GM23338 (cell line): ENCODE results near the gene PSMD11. TPM values are rescaled to one million over a fixed set of nuclear protein-coding genes. Genes with fewer than 3 reads are reported as not detected.
A peak's percentile ranks its signal among the peaks of the same experiment; 100 is the strongest.

Experiments used
- ATAC-seq: fragments of 200-7000 bp; cut with Tn5 transposase; 3 replicates; pipeline ENCODE4 v1.9.1; 2020
- DNase-seq: peaks from one replicate; pipeline ENCODE4 v3.0.0-alpha.2; 2015; ENCODE audit warnings: low spot score
- H2AFZ ChIP-seq: fragments of 200-600 bp; sonication (generic); 2 replicates; pipeline ENCODE4 v1.8.0; 2016; ENCODE audit warnings: antibody characterized with exemption, mild to moderate bottlenecking, moderate library complexity
- H3F3A ChIP-seq: fragments of 200-600 bp; sonication (generic); replicated peaks from 2 replicates; pipeline ENCODE4 v1.8.0; 2017; ENCODE audit warnings: antibody characterized with exemption, mixed run types, low read depth
- H3K27ac ChIP-seq: fragments of 200-600 bp; sonication (generic); 2 replicates; pipeline ENCODE4 v1.6.1; 2016; ENCODE audit warnings: low read depth
- H3K27me3 ChIP-seq: fragments of 200-600 bp; sonication (generic); 2 replicates; pipeline ENCODE4 v1.8.0; 2016; ENCODE audit warnings: mild to moderate bottlenecking, mixed run types, moderate library complexity; ENCODE audit not compliant: insufficient read depth
- H3K36me3 ChIP-seq: fragments of 200-600 bp; sonication (generic); 2 replicates; pipeline ENCODE4 v1.8.0; 2016; ENCODE audit warnings: mild to moderate bottlenecking; ENCODE audit not compliant: insufficient read depth
- H3K4me1 ChIP-seq: fragments of 200-600 bp; sonication (generic); 2 replicates; pipeline ENCODE4 v1.8.0; 2016; ENCODE audit warnings: mild to moderate bottlenecking, moderate library complexity; ENCODE audit not compliant: insufficient read depth
- H3K4me2 ChIP-seq: fragments of 200-600 bp; sonication (generic); 2 replicates; pipeline ENCODE4 v1.7.1; 2017; ENCODE audit warnings: mixed run types
- H3K4me3 ChIP-seq: fragments of 200-600 bp; sonication (generic); 2 replicates; pipeline ENCODE4 v1.6.1; 2016; ENCODE audit warnings: mixed run types
- H3K79me2 ChIP-seq: fragments of 200-600 bp; sonication (generic); replicated peaks from 2 replicates; pipeline ENCODE4 v1.8.0; 2017; ENCODE audit warnings: mild to moderate bottlenecking; ENCODE audit not compliant: insufficient read depth
- H3K9me2 ChIP-seq: fragments of 200-600 bp; sonication (generic); 2 replicates; pipeline ENCODE4 v1.8.0; 2017; ENCODE audit not compliant: insufficient read depth
- H4K20me1 ChIP-seq: fragments of 200-600 bp; sonication (generic); replicated peaks from 2 replicates; pipeline ENCODE4 v1.8.0; 2017; ENCODE audit warnings: mild to moderate bottlenecking; ENCODE audit not compliant: insufficient read depth
- H3K27ac Mint-ChIP-seq: 2 replicates; pipeline ENCODE4 v1.8.0; 2020; ENCODE audit warnings: inconsistent platforms, mild to moderate bottlenecking, moderate library complexity, mixed read lengths
- H3K27me3 Mint-ChIP-seq: 3 replicates; pipeline ENCODE4 v1.8.0; 2022; ENCODE audit warnings: low read depth, mild to moderate bottlenecking, moderate library complexity, mixed read lengths, inconsistent platforms; ENCODE audit not compliant: insufficient read depth, poor library complexity
- H3K36me3 Mint-ChIP-seq: 3 replicates; pipeline ENCODE4 v1.8.0; 2021; ENCODE audit warnings: low read depth, mild to moderate bottlenecking, inconsistent platforms, moderate library complexity, mixed read lengths
- H3K4me1 Mint-ChIP-seq: 3 replicates; pipeline ENCODE4 v1.8.0; 2020; ENCODE audit warnings: mild to moderate bottlenecking, inconsistent platforms, mixed read lengths
- H3K4me3 Mint-ChIP-seq: 3 replicates; pipeline ENCODE4 v1.8.0; 2021; ENCODE audit warnings: moderate library complexity, mild to moderate bottlenecking, inconsistent platforms, mixed read lengths
- H3K9me3 Mint-ChIP-seq: 3 replicates; pipeline ENCODE4 v1.8.0; 2020; ENCODE audit warnings: moderate library complexity, mild to moderate bottlenecking, inconsistent platforms, mixed read lengths
- CREB1 ChIP-seq: fragments of 250-450 bp; sonication (Bioruptor Pico); IDR thresholded peaks from 2 replicates; pipeline ENCODE4 v1.5.0; 2020; ENCODE audit warnings: low read depth, mild to moderate bottlenecking, moderate library complexity
- EZH2 ChIP-seq: fragments of 200-600 bp; sonication (generic); IDR thresholded peaks from one replicate; pipeline ENCODE4 v1.8.0; 2017; ENCODE audit warnings: antibody characterized with exemption, mild to moderate bottlenecking, low read depth; ENCODE audit not compliant: unreplicated experiment
- EZH2phosphoT487 ChIP-seq: fragments of 200-600 bp; sonication (generic); IDR thresholded peaks from one replicate; pipeline ENCODE4 v1.8.1; 2018; ENCODE audit warnings: antibody characterized with exemption; ENCODE audit not compliant: unreplicated experiment
- JUNB ChIP-seq: IDR thresholded peaks from one replicate; pipeline ENCODE4 v1.6.1; 2016; ENCODE audit warnings: antibody characterized with exemption; ENCODE audit not compliant: unreplicated experiment
- NANOG ChIP-seq: IDR thresholded peaks from 2 replicates; pipeline ENCODE4 v1.6.1; 2016; ENCODE audit warnings: antibody characterized with exemption, borderline replicate concordance
- POLR2AphosphoS5 ChIP-seq: IDR thresholded peaks from 2 replicates; pipeline ENCODE4 v1.6.1; 2016; ENCODE audit warnings: antibody characterized with exemption, low read depth
- STAT1 ChIP-seq: IDR thresholded peaks from one replicate; pipeline ENCODE4 v1.6.1; 2016; ENCODE audit warnings: antibody characterized with exemption; ENCODE audit not compliant: unreplicated experiment
- ZNF114 ChIP-seq: fragments of 250-450 bp; sonication (Bioruptor Pico); IDR thresholded peaks from 2 replicates; pipeline ENCODE4 v1.5.0; 2020; ENCODE audit warnings: mild to moderate bottlenecking, moderate library complexity
- ZNF331 ChIP-seq: fragments of 250-450 bp; sonication (Bioruptor Pico); IDR thresholded peaks from 2 replicates; pipeline ENCODE4 v1.5.0; 2020; ENCODE audit warnings: low read depth, mild to moderate bottlenecking, moderate library complexity
- polyA plus RNA-seq: library from polyadenylated mRNA; unstranded; fragments of >200 nt; fragmentation: Nextera tagmentation; extraction: Ambion mirVana; gene quantifications from 2 replicates; pipeline ENCODE4 v1.2.1, GENCODE V29; 2016
- total RNA-seq: library from RNA; depleted of rRNA; stranded (reverse); fragments of >200 nt; shearing (Covaris generic); gene quantifications from 2 replicates; pipeline ENCODE4 v1.2.3, GENCODE V29; 2014
- TF ChIP-seq, protein P1 (sequence below), 2 experiments: fragments of 200-600 bp in 1 of 2; sonication (generic) in 1 of 2; conservative IDR thresholded peaks; 2 replicates each; pipeline versions ENCODE4 v1.5.1 to v1.6.1; 2016 to 2017; ENCODE audit warnings: antibody characterized with exemption in 2 of 2, low read depth in 2 of 2, mild to moderate bottlenecking in 2 of 2, moderate library complexity in 1 of 2
- TF ChIP-seq, protein P2 (sequence below): fragments of 250-450 bp; sonication (Bioruptor Pico); IDR thresholded peaks from 2 replicates; pipeline ENCODE4 v1.5.0; 2020; ENCODE audit warnings: mild to moderate bottlenecking, moderate library complexity
- TF ChIP-seq, protein P3 (sequence below): IDR thresholded peaks from one replicate; pipeline ENCODE4 v1.6.1; 2018; ENCODE audit warnings: antibody characterized with exemption; ENCODE audit not compliant: unreplicated experiment
- TF ChIP-seq, protein P4 (sequence below): IDR thresholded peaks from 2 replicates; pipeline ENCODE4 v1.6.1; 2016; ENCODE audit warnings: antibody characterized with exemption

The PSMD11 gene
- total and polyA plus RNA-seq, 2 experiments from 2014 or later, result 180 to 360 TPM

- Histone ChIP-seq H2AFZ (peak overlapping the region; percentile 21; the same call in 1 of the 2 replicates), H3K9me2 (no peaks in the 10 kb centered on the region), H3K36me3 (no peaks in the 10 kb centered on the region), H3K27ac (peak overlapping the region; percentile 76; the same call in 1 of the 2 replicates), H3K27me3 (no peaks in the 10 kb centered on the region), H3K4me2 (peak overlapping the region; percentile 59), H3F3A (peaks cover 21% of the 10 kb centered on the region), H3K79me2 (no peaks in the 10 kb centered on the region), H3K4me3 (no peak overlapping the region), H4K20me1 (no peaks in the 10 kb centered on the region), H3K4me1 (peaks cover 57% of the 10 kb centered on the region)
- Mint-ChIP-seq H3K4me1 (peaks cover 64% of the 10 kb centered on the region), H3K4me3 (no peak overlapping the region; the same call in 2 of the 3 replicates), H3K9me3 (no peaks in the 10 kb centered on the region), H3K36me3 (no peaks in the 10 kb centered on the region), H3K27ac (no peak overlapping the region), H3K27me3 (peaks cover 14% of the 10 kb centered on the region)
- ATAC-seq, result no peak
- TF ChIP-seq, protein P1, sequence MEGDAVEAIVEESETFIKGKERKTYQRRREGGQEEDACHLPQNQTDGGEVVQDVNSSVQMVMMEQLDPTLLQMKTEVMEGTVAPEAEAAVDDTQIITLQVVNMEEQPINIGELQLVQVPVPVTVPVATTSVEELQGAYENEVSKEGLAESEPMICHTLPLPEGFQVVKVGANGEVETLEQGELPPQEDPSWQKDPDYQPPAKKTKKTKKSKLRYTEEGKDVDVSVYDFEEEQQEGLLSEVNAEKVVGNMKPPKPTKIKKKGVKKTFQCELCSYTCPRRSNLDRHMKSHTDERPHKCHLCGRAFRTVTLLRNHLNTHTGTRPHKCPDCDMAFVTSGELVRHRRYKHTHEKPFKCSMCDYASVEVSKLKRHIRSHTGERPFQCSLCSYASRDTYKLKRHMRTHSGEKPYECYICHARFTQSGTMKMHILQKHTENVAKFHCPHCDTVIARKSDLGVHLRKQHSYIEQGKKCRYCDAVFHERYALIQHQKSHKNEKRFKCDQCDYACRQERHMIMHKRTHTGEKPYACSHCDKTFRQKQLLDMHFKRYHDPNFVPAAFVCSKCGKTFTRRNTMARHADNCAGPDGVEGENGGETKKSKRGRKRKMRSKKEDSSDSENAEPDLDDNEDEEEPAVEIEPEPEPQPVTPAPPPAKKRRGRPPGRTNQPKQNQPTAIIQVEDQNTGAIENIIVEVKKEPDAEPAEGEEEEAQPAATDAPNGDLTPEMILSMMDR (conservative IDR thresholded peaks at IDR 0.05; ENCODE audit: low read depth in 2 of 2), result no peak
- TF ChIP-seq, protein P2, sequence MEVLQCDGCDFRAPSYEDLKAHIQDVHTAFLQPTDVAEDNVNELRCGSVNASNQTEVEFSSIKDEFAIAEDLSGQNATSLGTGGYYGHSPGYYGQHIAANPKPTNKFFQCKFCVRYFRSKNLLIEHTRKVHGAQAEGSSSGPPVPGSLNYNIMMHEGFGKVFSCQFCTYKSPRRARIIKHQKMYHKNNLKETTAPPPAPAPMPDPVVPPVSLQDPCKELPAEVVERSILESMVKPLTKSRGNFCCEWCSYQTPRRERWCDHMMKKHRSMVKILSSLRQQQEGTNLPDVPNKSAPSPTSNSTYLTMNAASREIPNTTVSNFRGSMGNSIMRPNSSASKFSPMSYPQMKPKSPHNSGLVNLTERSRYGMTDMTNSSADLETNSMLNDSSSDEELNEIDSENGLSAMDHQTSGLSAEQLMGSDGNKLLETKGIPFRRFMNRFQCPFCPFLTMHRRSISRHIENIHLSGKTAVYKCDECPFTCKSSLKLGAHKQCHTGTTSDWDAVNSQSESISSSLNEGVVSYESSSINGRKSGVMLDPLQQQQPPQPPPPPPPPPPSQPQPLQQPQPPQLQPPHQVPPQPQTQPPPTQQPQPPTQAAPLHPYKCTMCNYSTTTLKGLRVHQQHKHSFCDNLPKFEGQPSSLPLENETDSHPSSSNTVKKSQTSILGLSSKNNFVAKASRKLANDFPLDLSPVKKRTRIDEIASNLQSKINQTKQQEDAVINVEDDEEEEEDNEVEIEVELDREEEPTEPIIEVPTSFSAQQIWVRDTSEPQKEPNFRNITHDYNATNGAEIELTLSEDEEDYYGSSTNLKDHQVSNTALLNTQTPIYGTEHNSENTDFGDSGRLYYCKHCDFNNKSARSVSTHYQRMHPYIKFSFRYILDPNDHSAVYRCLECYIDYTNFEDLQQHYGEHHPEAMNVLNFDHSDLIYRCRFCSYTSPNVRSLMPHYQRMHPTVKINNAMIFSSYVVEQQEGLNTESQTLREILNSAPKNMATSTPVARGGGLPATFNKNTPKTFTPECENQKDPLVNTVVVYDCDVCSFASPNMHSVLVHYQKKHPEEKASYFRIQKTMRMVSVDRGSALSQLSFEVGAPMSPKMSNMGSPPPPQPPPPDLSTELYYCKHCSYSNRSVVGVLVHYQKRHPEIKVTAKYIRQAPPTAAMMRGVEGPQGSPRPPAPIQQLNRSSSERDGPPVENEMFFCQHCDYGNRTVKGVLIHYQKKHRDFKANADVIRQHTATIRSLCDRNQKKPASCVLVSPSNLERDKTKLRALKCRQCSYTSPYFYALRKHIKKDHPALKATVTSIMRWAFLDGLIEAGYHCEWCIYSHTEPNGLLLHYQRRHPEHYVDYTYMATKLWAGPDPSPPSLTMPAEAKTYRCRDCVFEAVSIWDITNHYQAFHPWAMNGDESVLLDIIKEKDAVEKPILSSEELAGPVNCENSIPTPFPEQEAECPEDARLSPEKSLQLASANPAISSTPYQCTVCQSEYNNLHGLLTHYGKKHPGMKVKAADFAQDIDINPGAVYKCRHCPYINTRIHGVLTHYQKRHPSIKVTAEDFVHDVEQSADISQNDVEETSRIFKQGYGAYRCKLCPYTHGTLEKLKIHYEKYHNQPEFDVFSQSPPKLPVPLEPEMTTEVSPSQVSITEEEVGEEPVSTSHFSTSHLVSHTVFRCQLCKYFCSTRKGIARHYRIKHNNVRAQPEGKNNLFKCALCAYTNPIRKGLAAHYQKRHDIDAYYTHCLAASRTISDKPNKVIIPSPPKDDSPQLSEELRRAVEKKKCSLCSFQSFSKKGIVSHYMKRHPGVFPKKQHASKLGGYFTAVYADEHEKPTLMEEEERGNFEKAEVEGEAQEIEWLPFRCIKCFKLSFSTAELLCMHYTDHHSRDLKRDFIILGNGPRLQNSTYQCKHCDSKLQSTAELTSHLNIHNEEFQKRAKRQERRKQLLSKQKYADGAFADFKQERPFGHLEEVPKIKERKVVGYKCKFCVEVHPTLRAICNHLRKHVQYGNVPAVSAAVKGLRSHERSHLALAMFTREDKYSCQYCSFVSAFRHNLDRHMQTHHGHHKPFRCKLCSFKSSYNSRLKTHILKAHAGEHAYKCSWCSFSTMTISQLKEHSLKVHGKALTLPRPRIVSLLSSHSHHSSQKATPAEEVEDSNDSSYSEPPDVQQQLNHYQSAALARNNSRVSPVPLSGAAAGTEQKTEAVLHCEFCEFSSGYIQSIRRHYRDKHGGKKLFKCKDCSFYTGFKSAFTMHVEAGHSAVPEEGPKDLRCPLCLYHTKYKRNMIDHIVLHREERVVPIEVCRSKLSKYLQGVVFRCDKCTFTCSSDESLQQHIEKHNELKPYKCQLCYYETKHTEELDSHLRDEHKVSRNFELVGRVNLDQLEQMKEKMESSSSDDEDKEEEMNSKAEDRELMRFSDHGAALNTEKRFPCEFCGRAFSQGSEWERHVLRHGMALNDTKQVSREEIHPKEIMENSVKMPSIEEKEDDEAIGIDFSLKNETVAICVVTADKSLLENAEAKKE (CRISPR knock-in tag), result no peak
- no peak for TF ChIP-seq EZH2phosphoT487
- TF ChIP-seq CREB1 (CRISPR knock-in tag), result no peak
- TF ChIP-seq, protein P3, sequence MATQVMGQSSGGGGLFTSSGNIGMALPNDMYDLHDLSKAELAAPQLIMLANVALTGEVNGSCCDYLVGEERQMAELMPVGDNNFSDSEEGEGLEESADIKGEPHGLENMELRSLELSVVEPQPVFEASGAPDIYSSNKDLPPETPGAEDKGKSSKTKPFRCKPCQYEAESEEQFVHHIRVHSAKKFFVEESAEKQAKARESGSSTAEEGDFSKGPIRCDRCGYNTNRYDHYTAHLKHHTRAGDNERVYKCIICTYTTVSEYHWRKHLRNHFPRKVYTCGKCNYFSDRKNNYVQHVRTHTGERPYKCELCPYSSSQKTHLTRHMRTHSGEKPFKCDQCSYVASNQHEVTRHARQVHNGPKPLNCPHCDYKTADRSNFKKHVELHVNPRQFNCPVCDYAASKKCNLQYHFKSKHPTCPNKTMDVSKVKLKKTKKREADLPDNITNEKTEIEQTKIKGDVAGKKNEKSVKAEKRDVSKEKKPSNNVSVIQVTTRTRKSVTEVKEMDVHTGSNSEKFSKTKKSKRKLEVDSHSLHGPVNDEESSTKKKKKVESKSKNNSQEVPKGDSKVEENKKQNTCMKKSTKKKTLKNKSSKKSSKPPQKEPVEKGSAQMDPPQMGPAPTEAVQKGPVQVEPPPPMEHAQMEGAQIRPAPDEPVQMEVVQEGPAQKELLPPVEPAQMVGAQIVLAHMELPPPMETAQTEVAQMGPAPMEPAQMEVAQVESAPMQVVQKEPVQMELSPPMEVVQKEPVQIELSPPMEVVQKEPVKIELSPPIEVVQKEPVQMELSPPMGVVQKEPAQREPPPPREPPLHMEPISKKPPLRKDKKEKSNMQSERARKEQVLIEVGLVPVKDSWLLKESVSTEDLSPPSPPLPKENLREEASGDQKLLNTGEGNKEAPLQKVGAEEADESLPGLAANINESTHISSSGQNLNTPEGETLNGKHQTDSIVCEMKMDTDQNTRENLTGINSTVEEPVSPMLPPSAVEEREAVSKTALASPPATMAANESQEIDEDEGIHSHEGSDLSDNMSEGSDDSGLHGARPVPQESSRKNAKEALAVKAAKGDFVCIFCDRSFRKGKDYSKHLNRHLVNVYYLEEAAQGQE, result no peak
- no peak for TF ChIP-seq JUNB
- TF ChIP-seq ZNF114 (CRISPR knock-in tag), result no peak
- TF ChIP-seq POLR2AphosphoS5, result no peak
- TF ChIP-seq, protein P4, sequence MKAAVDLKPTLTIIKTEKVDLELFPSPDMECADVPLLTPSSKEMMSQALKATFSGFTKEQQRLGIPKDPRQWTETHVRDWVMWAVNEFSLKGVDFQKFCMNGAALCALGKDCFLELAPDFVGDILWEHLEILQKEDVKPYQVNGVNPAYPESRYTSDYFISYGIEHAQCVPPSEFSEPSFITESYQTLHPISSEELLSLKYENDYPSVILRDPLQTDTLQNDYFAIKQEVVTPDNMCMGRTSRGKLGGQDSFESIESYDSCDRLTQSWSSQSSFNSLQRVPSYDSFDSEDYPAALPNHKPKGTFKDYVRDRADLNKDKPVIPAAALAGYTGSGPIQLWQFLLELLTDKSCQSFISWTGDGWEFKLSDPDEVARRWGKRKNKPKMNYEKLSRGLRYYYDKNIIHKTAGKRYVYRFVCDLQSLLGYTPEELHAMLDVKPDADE, result no peak
- TF ChIP-seq NANOG, result no peak
- no peak for TF ChIP-seq STAT1
- TF ChIP-seq EZH2, result no peak
- TF ChIP-seq ZNF331 (CRISPR knock-in tag), result no peak
- no peak for DNase-seq
These were observed 72.8 kb downstream of the PSMD11 start for GRCh38 chr17:32516940-32517701.
